OCI-LY3 (cell line): ENCODE data around the gene TMEM233.

ENCODE experiments used
- H2AFZ ChIP-seq: fragments of 200-600, 300-600 bp; shearing (Covaris generic); 2 replicates; pipeline ENCODE4 v1.6.0; 2014; ENCODE audit warnings: antibody characterized with exemption, low read depth, low read length
- H3K27ac ChIP-seq: fragments of 200-600, 300-600 bp; sonication (generic); 2 replicates; pipeline ENCODE4 v1.5.1; 2014; ENCODE audit warnings: mild to moderate bottlenecking, low read length, moderate library complexity, mixed read lengths
- H3K27me3 ChIP-seq: fragments of 200-600, 300-600 bp; sonication (generic); 2 replicates; pipeline ENCODE4 v1.6.1; 2014; ENCODE audit warnings: low read depth, low read length, mixed read lengths
- H3K36me3 ChIP-seq: fragments of 200-600, 300-600 bp; sonication (generic); replicated peaks from 2 replicates; pipeline ENCODE3; 2014; ENCODE audit warnings: low read depth, low read length, mixed read lengths
- H3K4me1 ChIP-seq: fragments of 300-600, 200-600 bp; sonication (generic); 2 replicates; pipeline ENCODE4 v1.6.1; 2014; ENCODE audit warnings: low read length, mixed read lengths
- H3K4me2 ChIP-seq: fragments of 200-600, 300-600 bp; sonication (generic); 2 replicates; pipeline ENCODE4 v1.6.1; 2014; ENCODE audit warnings: low read length, mixed read lengths
- H3K4me3 ChIP-seq: fragments of 300-600, 200-600 bp; sonication (generic); 2 replicates; pipeline ENCODE4 v1.5.1; 2014; ENCODE audit warnings: antibody characterized with exemption, mild to moderate bottlenecking, low read length, moderate library complexity
- H3K79me2 ChIP-seq: fragments of 300-600, 200-600 bp; shearing (Covaris generic); 2 replicates; pipeline ENCODE4 v1.6.1; 2014; ENCODE audit warnings: mild to moderate bottlenecking, low read length, mixed read lengths
- H3K9ac ChIP-seq: fragments of 300-600, 200-600 bp; shearing (Covaris generic); 2 replicates; pipeline ENCODE4 v1.6.0; 2014; ENCODE audit warnings: mild to moderate bottlenecking, low read length, moderate library complexity
- H3K9me3 ChIP-seq: fragments of 200-600, 300-600 bp; shearing (Covaris generic); 2 replicates; pipeline ENCODE4 v1.6.1; 2014; ENCODE audit warnings: low read length, mixed read lengths; ENCODE audit not compliant: insufficient read depth
- H4K20me1 ChIP-seq: fragments of 200-600, 300-600 bp; sonication (generic); 2 replicates; pipeline ENCODE4 v1.6.1; 2016; ENCODE audit warnings: low read length, mixed read lengths; ENCODE audit not compliant: insufficient read depth
- EZH2phosphoT487 ChIP-seq: fragments of 200-600 bp; shearing (Covaris generic); IDR thresholded peaks from 2 replicates; pipeline ENCODE4 v1.6.1; 2018; ENCODE audit warnings: antibody characterized with exemption, mixed run types, low read depth
- TF ChIP-seq, protein P1 (sequence below): fragments of 200-600, 300-600 bp; sonication (generic); IDR thresholded peaks from 2 replicates; pipeline ENCODE4 v1.5.1; 2014; ENCODE audit warnings: antibody characterized with exemption, low read length, low read depth

TMEM233 gene

DNA sequence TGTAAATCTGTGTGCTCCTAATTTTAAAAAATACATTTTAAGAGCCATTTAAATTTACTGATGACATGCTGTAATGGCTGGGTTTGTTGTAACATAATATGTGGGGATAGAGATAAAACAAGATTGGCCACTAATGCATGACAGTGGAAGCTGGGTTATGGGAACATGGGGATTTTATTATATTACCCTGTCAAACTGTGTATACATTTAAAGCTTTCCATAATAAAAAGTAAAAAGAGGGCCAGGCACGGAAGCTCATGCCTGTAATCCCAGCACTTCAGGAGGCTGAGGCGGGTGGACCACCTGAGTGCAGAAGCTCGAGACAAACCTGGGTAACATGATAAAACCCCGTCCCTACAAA lies 9.1 kb downstream of the TMEM233 start:
- Histone ChIP-seq H3K4me1 (no peaks in the 10 kb centered on the region), H3K79me2 (no peaks in the 10 kb centered on the region), H3K4me2 (no peak overlapping the region), H3K27me3 (peaks cover 24% of the 10 kb centered on the region), H4K20me1 (no peaks in the 10 kb centered on the region), H3K36me3 (no peaks in the 10 kb centered on the region), H3K27ac (no peak overlapping the region), H3K9ac (no peak overlapping the region), H3K9me3 (no peaks in the 10 kb centered on the region), H2AFZ (no peak overlapping the region), H3K4me3 (no peak overlapping the region)
- TF ChIP-seq, protein P1, sequence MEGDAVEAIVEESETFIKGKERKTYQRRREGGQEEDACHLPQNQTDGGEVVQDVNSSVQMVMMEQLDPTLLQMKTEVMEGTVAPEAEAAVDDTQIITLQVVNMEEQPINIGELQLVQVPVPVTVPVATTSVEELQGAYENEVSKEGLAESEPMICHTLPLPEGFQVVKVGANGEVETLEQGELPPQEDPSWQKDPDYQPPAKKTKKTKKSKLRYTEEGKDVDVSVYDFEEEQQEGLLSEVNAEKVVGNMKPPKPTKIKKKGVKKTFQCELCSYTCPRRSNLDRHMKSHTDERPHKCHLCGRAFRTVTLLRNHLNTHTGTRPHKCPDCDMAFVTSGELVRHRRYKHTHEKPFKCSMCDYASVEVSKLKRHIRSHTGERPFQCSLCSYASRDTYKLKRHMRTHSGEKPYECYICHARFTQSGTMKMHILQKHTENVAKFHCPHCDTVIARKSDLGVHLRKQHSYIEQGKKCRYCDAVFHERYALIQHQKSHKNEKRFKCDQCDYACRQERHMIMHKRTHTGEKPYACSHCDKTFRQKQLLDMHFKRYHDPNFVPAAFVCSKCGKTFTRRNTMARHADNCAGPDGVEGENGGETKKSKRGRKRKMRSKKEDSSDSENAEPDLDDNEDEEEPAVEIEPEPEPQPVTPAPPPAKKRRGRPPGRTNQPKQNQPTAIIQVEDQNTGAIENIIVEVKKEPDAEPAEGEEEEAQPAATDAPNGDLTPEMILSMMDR, result no peak
- TF ChIP-seq EZH2phosphoT487, result no peak

DNA sequence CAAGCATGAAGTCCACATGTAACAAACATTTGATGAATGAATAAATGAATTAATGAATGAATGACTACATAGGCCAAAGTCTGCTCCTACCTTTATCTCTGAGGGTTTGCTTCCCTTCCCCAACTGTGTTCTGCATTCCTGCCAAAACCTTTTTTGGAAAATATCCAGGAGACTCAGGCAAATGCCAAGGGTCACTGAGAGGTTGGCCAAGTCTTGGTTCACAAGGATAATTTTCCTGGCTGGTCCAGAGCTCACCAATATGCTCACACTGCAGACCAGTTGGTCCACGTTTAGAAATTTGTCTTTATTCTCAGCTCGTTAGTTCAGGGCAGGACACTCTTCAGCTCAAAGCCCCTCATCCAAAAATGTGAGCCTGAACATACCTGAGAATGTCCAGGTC lies 10.2 kb downstream of the TMEM233 start:
- Histone ChIP-seq H3K36me3 (no peaks in the 10 kb centered on the region), H3K27ac (no peak overlapping the region), H3K4me3 (no peak overlapping the region), H3K27me3 (peaks cover 30% of the 10 kb centered on the region), H3K4me1 (no peaks in the 10 kb centered on the region), H3K9ac (no peak overlapping the region), H4K20me1 (no peaks in the 10 kb centered on the region), H3K79me2 (no peaks in the 10 kb centered on the region), H3K4me2 (no peak overlapping the region), H3K9me3 (no peaks in the 10 kb centered on the region), H2AFZ (no peak overlapping the region)
- TF ChIP-seq, protein P1, result no peak
- no peak for TF ChIP-seq EZH2phosphoT487

DNA sequence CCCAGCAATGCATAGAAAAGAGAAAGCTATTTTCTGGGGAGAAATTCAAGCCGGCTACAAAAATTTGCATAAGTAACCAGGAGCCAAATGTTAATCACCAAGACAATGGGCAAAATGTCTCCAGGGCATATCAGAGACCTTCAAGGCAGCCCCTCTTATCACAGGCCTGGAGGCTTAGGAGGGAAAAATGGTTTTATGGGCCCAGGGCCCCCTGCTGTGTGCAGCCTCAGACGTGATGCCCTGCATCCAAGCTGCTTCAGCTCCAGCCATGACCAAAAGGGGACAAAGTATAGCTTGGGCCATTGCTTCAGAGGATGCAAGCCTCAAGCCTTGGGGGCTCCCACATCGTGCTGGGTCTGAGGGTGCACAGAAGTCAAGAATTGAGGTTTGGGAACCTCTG lies 15.8 kb downstream of the TMEM233 start:
- H3K4me3 ChIP-seq, result no peak overlapping the region
- H2AFZ ChIP-seq, result no peak overlapping the region
- TF ChIP-seq, protein P1, result no peak
- no peak for TF ChIP-seq EZH2phosphoT487
- H3K4me2 ChIP-seq, result no peak overlapping the region
- no peaks in the 10 kb centered on the region for H3K79me2 ChIP-seq
- H3K27me3 ChIP-seq, result peaks cover 26% of the 10 kb centered on the region
- H3K4me1 ChIP-seq, result no peaks in the 10 kb centered on the region
- no peak overlapping the region for H3K9ac ChIP-seq
- no peaks in the 10 kb centered on the region for H3K36me3 ChIP-seq
- H4K20me1 ChIP-seq, result no peaks in the 10 kb centered on the region
- H3K27ac ChIP-seq, result no peak overlapping the region
- no peaks in the 10 kb centered on the region for H3K9me3 ChIP-seq

DNA sequence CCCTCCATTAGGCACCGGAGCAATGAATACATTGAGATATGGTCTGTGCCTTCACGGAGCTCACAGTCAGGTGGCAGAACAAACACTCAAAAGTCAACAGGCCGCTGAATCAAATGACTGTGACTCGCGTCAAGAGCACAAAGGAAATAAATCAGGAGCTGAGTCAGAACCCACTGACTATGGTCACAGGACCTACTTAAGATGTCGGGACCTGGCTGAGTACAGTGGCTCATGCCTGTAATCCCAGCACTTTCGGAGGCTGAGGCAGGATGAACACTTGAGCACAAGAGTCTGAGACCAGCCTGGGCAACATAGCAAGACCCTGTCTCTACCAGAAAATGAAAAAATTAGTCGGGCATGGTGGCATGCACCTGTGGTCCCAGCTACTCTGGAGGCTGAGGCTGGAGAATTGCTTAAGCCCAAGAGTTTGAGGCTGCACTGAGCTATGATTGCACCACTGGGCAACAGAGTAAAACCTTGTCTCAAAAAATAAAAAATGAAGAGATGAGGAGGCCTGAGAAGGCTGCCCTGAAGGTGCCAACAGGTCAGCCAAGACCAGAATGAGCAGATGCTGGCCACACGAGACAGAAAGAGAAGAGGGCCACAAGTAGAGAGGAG lies 19.9 kb downstream of the TMEM233 start:
- Histone ChIP-seq H2AFZ (no peak overlapping the region), H3K4me2 (no peak overlapping the region), H3K79me2 (no peaks in the 10 kb centered on the region), H3K27me3 (no peaks in the 10 kb centered on the region), H3K4me3 (no peak overlapping the region), H3K4me1 (no peaks in the 10 kb centered on the region), H3K9ac (no peak overlapping the region), H3K27ac (no peak overlapping the region), H3K36me3 (no peaks in the 10 kb centered on the region), H4K20me1 (no peaks in the 10 kb centered on the region), H3K9me3 (no peaks in the 10 kb centered on the region)
- no peak for TF ChIP-seq EZH2phosphoT487
- TF ChIP-seq, protein P1, result no peak
